IPS-18c (cell line): ENCODE data around the gene SLC9C2.
A peak's percentile ranks its signal among the peaks of the same experiment; 100 is the strongest.
"Not testable (repeated sequence)": the region's sequence is repeated elsewhere in the genome, so short reads cannot be mapped to it uniquely, and the experiment has no call there.

ENCODE experiments used
- H3K4me3 ChIP-seq: 2 replicates; pipeline ENCODE4 v1.7.0; 2013; ENCODE audit warnings: low read depth, mild to moderate bottlenecking, low read length, moderate library complexity; ENCODE audit not compliant: insufficient read depth
- H3K9me3 ChIP-seq: one replicate; pipeline ENCODE4 v1.6.1; 2013; ENCODE audit warnings: mild to moderate bottlenecking, low read length, moderate library complexity; ENCODE audit not compliant: control insufficient read depth, insufficient read depth

SLC9C2 gene, protein sequence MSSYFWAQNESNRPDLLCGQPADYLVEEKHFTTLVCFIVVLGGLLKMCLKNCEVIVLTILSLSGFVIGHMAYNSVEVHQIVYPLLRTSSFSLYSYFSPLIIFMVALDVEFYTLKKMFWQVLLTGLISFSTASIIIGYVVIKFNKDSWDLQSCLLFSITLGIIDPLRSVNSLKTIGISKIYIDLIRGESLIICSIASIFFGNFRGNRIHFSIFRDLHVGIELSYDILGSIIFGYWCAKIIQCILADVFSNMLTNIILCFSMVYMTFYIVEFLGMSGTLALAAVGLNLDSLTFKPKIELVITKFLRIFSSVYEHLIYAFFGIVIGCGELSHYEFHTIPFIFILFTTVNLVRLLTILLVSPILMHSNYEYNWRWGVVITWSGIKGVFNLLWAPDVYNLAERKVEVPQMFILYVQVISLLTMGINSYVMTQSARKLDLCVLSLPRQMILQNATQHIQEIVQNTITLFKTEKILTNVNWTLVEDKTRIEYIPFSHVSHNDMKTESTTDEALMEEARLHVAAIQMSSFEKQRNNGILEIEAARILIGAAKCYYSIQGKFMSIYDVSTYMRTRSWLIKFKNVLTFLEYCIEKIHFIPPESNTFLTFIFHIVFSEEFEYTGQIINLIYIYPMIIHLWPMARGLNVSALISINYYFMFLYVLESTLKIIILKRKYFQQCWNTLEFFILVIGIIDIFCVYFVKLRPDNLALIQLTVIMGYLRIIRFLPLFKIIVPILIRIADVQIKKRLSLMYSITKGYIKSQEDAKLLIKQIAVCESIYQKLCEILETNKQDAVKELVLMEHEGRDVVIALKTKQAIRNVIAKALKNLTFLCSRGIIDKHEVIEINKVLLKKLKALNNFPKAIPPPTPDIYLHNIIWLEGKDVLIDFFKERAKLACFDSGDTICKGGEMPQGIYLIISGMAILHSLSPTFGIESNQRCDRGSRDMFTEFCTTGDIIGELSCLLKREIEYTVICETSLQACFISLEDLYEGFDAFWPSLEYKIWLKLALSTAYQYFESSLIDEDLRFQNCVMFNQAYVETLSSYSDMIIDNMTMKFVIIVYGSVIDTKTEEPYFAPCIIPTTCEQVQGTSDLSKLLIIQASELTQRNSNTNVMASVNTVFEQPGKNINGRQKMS

DNA sequence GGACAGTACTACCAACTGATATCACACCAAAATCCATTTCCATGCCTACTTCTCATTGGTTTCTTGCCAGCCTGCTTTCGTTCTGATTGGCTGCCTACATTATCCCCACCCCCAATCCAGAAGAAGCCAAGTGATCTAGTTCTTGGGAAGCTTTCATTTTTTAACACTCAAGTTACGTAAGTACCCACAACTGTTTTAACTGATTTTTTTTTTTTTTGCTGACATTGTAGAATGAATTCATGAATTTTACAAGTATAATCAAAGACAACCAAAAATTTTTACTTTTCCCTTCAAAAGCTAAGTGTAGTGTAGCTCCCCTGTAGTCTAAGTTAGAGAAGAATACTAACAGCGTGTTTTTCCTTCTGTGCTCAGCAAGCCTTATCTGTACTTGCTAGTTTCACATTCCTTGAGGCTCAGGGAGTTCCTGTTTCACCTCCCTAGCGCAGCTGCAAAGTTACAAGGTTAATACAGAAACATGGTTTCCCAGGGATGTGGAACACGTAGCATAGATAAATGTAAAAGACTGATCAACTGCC is at the start of gene SLC9C2:
SLC9C2 (minus strand) TSS at position 17 of the 536 bp plus-strand sequence. CDS start 1,296 bp downstream, outside the sequence.
- Histone ChIP-seq H3K9me3 (no peaks in the 10 kb centered on the region), H3K4me3 (no peak within 1 kb of the TSS)

DNA sequence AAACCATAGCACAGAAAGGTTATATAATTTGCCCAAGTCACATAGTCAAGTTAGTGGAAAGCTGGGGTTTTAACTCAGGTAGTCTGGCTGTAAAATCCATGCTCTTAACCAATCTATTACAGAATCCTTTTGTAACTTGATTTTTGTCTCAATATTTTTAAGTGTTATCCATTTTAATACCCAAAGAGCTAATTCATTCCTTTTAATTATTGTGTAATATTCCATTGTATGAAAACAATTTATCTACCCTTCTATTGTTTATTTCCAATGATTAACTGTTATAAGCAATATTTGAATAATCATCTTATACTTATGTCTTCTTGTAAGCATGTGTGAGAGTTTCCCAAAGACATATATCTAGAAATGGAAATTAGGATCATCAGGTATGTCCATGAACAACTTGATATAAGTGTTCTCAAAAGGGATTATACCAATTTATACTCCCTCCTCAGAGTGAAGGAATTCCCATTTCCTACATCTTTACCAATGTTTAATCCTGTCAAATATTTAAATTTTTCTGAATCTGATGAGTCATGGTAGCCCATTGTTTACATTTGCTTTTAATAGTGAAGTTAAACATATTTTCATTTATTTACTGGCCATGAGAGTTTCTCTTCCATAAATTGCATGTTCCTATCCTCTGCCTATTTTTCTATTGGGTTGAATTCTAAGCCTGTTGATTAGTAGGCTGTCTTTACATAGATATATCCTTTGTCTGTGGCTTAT is 46.2 kb upstream of the SLC9C2 start:
- no peak overlapping the region for H3K4me3 ChIP-seq
- H3K9me3 ChIP-seq, result no peaks in the 10 kb centered on the region

DNA sequence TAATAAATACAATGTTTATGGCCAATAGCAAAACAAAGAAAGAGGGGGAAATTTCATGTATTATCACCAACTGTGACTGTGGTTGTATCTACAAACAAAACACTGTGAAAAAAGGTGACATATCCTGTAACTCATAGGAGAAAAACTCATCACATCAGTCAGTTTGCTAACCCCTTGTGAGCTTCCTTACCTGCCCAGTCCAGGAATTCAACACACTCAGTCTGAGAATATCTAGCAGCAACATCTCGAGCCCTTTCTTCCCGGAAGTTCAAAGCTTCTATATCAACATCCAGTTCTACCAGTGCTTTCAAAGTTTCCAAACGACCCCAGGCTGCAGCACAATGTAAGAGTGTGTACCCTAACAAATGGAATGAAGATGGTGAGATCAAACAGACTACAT is 43.8 kb upstream of the SLC9C2 start:
- H3K9me3 ChIP-seq, result peaks cover 2% of the 10 kb centered on the region
- H3K4me3 ChIP-seq, result no peak overlapping the region

DNA sequence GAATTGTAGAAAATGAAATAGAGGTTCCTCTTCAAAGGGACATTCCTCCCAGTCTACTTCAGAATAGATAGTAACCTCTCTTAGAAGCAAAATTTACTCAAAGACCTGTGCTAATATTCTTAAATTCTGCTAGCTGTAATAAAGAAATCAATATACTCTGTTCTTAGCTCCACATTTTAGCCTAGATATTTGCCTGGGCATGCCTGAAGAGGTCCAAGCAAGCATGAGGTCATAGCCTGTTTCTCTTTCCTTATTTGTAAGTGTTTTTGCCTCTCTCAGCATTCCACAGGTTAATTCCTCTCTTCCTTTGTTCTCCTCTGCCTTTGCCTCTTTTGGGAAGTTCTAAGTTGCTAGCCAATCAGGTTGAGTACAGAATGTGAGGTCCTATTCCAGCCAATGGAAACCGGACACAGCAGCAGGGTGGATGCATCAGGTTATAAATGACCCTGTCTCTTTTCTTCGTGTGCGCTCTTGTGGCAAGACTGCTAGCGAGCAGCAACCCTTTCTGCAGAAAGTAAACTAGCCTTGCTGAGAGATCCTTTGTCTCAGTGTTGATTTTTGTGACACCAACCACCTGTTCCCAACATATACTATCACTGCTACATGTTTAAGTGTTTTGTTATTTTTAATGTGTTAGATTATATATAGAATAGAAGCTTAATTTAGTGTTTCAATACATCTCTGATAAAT is 39.7 kb upstream of the SLC9C2 start:
- H3K4me3 ChIP-seq, H3K9me3 ChIP-seq: not testable (repeated sequence)

DNA sequence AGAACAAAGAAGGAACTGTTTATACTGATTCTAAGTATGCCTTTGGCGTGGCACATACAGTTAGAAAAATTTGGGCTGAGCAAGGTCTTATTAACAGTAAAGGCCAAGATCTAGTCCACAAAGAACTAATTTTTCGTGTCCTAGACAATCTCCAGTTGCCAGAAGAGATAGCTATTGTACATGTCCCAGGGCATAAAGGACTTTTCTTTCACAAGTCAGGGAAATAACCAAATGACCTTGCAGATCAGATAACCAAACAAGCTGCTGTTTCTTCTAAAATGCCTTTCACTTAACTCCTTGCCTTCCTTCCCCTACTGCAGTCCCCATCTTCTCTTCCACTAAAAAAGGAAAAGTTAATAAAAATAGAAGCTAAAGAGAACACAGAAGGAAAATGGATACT is 36.2 kb upstream of the SLC9C2 start:
- Histone ChIP-seq H3K4me3 (no peak overlapping the region), H3K9me3 (peaks cover 2% of the 10 kb centered on the region)

DNA sequence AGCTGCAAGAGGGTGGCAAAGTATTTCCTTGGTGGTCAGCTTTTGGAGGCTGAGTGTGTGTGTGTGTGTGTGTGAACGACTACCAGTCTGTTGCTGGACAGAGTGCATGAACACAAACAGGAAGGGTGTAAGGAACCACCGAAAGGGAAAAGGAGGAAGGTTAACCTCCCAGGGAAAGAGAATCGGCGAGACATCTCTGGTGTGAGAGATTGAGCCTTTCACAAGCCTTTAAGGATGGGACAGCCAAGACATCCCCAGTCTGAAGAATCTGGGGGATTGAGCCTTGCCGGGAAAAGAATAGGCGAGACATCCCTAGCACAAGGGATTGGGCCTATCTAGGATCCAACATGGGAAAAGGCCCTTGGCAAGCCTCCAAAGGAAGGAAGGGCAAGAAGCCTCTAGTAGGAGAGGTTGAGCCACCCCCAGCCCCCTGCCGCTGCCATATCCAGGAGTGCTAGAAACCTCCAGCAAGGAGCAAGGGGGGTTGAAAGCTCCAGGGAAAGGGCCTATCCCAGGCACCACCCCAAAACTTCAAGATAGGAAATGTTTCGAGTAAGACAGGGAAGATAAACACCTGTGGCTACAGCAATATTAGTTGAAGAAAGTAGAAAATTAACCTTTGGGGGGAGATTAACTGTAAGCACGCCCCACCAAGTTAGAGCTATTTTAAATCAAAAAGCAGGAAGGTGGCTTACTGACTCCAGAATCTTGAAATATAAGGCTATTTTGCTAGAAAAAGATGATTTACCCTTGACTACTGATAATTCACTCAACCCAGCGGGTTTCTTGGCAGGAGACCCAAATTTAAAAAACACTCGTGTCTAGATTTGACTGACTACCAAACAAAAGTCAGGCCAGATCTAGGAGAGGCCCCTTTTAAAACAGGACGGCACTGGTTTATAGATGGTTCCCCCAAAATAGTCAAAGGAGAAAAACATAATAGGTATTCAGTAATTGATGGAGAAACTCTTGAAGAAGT is 35.5 kb upstream of the SLC9C2 start:
- peak overlapping the region; percentile 1; the same call in 1 of the 2 replicates for H3K4me3 ChIP-seq

DNA sequence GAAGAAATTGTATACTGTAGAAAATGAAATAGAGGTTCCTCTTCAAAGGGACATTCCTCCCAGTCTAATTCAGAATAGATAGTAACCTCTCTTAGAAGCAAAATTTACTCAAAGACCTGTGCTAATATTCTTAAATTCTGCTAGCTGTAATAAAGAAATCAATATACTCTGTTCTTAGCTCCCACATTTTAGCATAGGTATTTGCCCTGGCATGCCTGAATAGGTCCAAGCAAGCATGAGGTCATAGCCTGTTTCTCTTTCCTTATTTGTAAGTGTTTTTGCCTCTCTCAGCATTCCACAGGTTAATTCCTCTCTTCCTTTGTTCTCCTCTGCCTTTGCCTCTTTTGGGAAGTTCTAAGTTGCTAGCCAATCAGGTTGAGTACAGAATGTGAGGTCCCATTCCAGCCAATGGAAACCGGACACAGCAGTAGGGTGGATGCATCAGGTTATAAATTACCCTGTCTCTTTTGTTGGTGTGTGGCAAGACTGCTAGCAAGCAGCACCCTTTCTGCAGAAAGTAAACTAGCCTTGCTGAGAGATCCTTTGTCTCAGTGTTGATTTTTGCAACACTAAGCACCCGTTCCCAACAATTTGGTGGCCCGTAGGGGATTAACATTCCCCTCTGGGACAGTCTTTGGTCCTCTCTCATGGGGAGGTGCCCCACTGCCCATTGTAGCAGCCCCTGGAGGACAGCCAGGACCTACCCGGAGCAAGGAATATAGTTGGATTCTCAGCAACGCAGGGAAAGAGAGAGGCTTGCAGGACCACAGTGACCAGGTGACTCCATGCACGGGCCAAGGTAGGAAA is 34.6 kb upstream of the SLC9C2 start:
- not testable (repeated sequence) for H3K9me3 ChIP-seq
- H3K4me3 ChIP-seq, result 0 out of 2 replicates have a peak overlapping the region, but pooled peaks have one; percentile 1

More for the DNA sequence above, 35.5 kb upstream of the SLC9C2 start:
- H3K9me3 ChIP-seq, result peaks cover 2% of the 10 kb centered on the region

DNA sequence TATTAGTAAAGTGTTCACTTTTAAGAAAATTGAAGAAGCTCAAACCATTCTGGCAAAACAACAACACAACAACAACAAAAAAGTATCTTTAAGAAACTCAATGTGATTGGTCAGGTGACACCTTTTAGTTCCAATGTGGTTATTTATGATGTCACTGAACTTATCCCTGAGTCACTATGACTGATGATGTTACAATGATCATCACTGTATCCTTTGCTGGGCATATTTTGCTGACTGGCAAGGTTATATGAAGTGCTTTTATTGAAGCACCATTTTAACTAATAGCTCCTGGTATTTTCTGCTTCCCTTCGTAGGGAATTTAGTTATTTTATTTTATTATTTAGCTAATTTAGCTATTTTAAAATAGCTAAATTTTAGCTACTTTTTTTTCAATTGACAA is 32.2 kb upstream of the SLC9C2 start, which contains the start of gene TEX50:
TEX50 (plus strand) TSS at position 223 of the 400 bp plus-strand sequence. CDS start 184 bp downstream, outside the sequence.
- Histone ChIP-seq H3K9me3 (no peaks in the 10 kb centered on the region), H3K4me3 (no peak within 1 kb of the TSS)

DNA sequence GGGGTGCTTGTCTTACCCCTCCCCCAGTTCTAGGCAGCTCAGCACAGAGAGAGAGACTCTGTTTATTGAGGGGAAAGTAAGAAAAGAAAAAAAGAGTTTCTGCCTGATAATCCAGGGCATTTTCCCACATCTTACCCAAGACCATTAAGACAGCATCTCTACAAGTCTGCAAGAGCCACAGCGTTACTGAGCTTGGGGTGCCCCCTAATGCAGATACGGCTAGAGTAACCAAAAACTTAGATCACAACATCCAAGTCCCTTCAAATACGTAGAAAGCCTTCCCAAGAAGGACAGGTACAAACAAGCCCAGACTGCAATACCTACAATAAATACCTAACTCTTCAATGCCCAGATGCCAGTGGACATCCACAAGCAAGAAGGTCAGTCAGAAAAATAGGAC is 26.0 kb upstream of the SLC9C2 start:
- no peaks in the 10 kb centered on the region for H3K9me3 ChIP-seq
- no peak overlapping the region for H3K4me3 ChIP-seq

DNA sequence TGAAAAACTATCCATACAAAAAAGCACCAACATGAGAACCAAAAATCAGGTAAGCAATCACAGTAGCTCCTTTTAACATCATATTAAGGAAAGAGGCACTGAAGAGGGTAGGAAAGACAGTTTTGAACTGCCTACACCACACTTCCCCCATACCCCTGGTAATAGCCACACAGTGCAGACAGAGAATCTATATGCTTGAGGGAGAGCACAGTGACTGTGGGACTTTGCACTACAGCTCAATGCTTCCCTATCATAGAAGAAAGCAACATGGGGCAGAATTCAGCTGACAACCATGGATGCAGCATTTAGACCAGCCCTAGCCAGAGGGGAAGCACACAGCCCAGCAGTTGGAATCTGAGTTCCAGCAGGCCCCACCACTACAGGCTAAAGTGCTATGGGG is 24.4 kb upstream of the SLC9C2 start:
- H3K9me3 ChIP-seq, result no peaks in the 10 kb centered on the region
- H3K4me3 ChIP-seq, result no peak overlapping the region

DNA sequence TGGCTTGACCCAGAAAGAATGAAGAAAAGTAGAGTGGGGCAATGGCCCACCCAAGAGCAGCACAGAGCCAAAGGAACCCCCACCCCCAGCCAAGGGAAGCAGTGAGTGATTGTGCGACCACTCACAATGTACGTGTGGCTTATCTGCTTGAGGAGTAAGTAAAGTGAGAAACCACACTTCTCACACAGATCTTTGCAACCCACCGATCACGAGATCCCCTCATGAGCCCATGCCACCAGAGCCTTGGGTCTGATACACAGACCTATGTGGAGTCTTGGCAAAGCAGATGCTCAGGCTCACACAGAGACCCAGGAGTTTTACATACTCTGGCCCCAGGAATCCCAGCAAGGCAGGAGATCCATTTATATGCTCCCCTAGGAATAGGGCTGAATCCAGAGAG is 14.0 kb upstream of the SLC9C2 start:
- no peaks in the 10 kb centered on the region for H3K9me3 ChIP-seq
- H3K4me3 ChIP-seq, result no peak overlapping the region

DNA sequence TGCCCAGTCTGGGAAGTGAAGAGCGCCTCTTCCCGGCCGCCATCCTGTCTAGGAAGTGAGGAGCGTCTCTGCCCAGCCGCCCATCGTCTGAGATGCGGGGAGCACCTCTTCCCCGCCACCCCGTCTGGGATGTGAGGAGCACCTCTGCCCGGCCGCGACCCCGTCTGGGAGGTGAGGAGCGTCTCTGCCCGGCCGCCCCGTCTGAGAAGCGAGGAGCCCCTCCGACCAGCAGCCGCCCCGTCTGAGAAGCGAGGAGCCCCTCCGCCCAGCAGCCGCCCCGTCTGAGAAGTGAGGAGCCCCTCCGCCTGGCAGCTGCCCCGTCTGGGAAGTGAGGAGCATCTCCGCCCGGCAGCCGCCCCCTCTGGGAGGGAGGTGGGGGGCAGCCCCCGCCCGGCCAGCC is 10.2 kb upstream of the SLC9C2 start:
- H3K4me3 ChIP-seq, H3K9me3 ChIP-seq: not testable (repeated sequence)

DNA sequence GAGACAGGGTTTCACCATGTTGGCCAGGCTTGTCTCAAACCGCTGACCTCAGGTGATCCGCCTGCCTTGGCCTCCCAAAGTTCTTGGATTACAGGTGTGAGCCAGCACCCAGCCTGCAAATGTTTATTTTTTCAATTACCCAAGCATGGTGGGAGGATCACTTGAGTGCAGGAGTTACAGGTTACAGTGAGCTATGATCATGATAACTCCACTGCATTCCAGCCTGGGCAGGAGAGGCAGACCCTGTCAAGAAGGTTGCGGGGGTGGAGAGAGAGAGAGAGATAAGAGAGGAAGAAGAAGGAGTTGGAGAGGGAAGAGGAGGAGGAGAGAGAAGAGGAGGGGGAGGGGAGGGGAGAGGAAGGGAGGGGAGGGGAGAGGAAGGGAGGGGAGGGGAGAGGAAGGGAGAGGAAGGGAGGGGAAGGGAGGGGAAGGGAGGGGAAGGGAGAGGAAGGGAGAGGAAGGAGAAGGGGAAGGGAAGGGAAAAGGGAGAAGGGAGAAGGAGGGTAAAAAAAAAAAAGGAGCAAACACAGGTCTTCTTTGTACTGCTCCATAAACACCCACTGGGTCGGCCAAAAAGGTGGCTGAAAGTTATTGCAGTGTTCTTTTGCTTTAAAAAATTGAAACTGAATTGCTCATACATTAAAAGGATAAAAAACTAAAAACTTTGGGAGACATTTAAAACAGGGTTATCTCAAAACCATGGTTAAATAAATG is 5.8 kb upstream of the SLC9C2 start:
- Histone ChIP-seq H3K4me3 (no peak overlapping the region), H3K9me3 (no peaks in the 10 kb centered on the region)

DNA sequence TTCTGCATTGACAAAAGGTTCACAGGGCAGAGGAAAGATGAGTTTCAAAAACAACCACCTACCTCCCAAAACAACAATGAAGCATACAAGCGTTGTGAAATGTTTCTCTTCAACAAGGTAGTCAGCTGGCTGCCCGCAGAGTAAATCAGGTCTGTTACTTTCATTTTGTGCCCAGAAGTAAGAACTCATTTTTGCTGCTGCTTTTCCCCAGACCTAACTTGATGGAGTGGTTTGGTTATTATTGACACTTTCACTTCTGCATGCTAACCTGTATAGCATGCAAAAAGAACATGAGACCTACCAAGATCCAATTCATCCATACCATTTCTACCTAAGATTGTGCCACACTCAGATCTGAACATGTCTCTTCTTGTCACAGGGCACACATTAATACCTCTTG is 1.3 kb downstream of the SLC9C2 start:
- Histone ChIP-seq H3K4me3 (no peak overlapping the region), H3K9me3 (no peaks in the 10 kb centered on the region)
